Type B pancreatic cell (in vitro differentiated cells): Measurements from ENCODE around the gene THYN1. TPM values are rescaled to one million over a fixed set of nuclear protein-coding genes. Genes with fewer than 3 reads are reported as not detected.

Experiments
- DNase-seq: peaks from one replicate; pipeline ENCODE4 v3.0.0; 2021; ENCODE audit warnings: mixed read lengths; ENCODE audit not compliant: unreplicated experiment; ENCODE audit errors: extremely low spot score
- H3K27ac Mint-ChIP-seq: 2 replicates; pipeline ENCODE4 v1.8.0; 2021; ENCODE audit warnings: mild to moderate bottlenecking, mixed read lengths
- H3K27me3 Mint-ChIP-seq: 2 replicates; pipeline ENCODE4 v1.8.0; 2021; ENCODE audit warnings: mixed read lengths
- H3K36me3 Mint-ChIP-seq: 2 replicates; pipeline ENCODE4 v1.8.0; 2021; ENCODE audit warnings: mixed read lengths
- H3K4me1 Mint-ChIP-seq: one replicate; pipeline ENCODE4 v1.8.0; 2021; ENCODE audit warnings: mixed read lengths; ENCODE audit not compliant: unreplicated experiment
- H3K4me3 Mint-ChIP-seq: 2 replicates; pipeline ENCODE4 v1.8.0; 2021; ENCODE audit warnings: mild to moderate bottlenecking, mixed read lengths
- H3K9me3 Mint-ChIP-seq: 2 replicates; pipeline ENCODE4 v1.8.0; 2021; ENCODE audit warnings: mixed read lengths
- CTCF ChIP-seq: fragments of 200-600 bp; sonication (generic); conservative IDR thresholded peaks from 2 replicates; pipeline ENCODE4 v1.5.0; 2021; ENCODE audit warnings: antibody characterized with exemption, mild to moderate bottlenecking
- total RNA-seq: library from RNA; stranded (reverse); gene quantifications from 2 replicates; pipeline ENCODE4 v1.2.1, GENCODE V29; 2021; ENCODE audit warnings: low replicate concordance

The THYN1 gene
- total RNA-seq, 1 donor from 2014 or later = 44.3 TPM

GRCh38 chr11:134228625-134229024, 24.5 kb downstream of the THYN1 start:
- no peak overlapping the region for H3K27ac Mint-ChIP-seq
- peaks cover 5% of the 10 kb centered on the region for H3K36me3 Mint-ChIP-seq
- no peak overlapping the region for H3K4me3 Mint-ChIP-seq
- DNase-seq = no peak
- H3K27me3 Mint-ChIP-seq = no peaks in the 10 kb centered on the region
- H3K4me1 Mint-ChIP-seq = peaks cover 32% of the 10 kb centered on the region
- no peaks in the 10 kb centered on the region for H3K9me3 Mint-ChIP-seq
- TF ChIP-seq CTCF = no peak

- Mint-ChIP-seq H3K4me3 (peak overlapping the region; percentile 32), H3K9me3 (no peaks in the 10 kb centered on the region), H3K36me3 (peaks cover 5% of the 10 kb centered on the region), H3K27ac (no peak overlapping the region), H3K27me3 (no peaks in the 10 kb centered on the region), H3K4me1 (peaks cover 40% of the 10 kb centered on the region)
- TF ChIP-seq CTCF = no peak
- no peak for DNase-seq
Observed at GRCh38 chr11:134226806-134227325, 26.3 kb downstream of the THYN1 start.

- Mint-ChIP-seq H3K27me3 (no peaks in the 10 kb centered on the region), H3K4me1 (peaks cover 37% of the 10 kb centered on the region), H3K9me3 (no peaks in the 10 kb centered on the region), H3K27ac (peak overlapping the region; percentile 67), H3K36me3 (peaks cover 9% of the 10 kb centered on the region), H3K4me3 (peak overlapping the region; percentile 96)
- TF ChIP-seq CTCF = no peak
- no peak for DNase-seq
Observed at GRCh38 chr11:134224710-134225664, 28.2 kb downstream of the THYN1 start.

GRCh38 chr11:134223836-134224709, 29.1 kb downstream of the THYN1 start, which contains the start of the genes NCAPD3 and VPS26B:
NCAPD3 (minus strand) TSS chr11:134223967; CDS start chr11:134223926, 41 bp downstream.
VPS26B (plus strand) TSS chr11:134224671; CDS start chr11:134225123, 452 bp downstream.
- no peaks in the 10 kb centered on the region for H3K27me3 Mint-ChIP-seq
- H3K27ac Mint-ChIP-seq = peak within 1 kb of the TSS; percentile 95
- peak; percentile 97 for DNase-seq
- H3K4me3 Mint-ChIP-seq = peak within 1 kb of the TSS; percentile 97
- TF ChIP-seq CTCF = no peak
- H3K4me1 Mint-ChIP-seq = peaks cover 28% of the 10 kb centered on the region
- H3K9me3 Mint-ChIP-seq = no peaks in the 10 kb centered on the region
- H3K36me3 Mint-ChIP-seq = peaks cover 6% of the 10 kb centered on the region

GRCh38 chr11:134223121-134223520, 30.0 kb downstream of the THYN1 start:
- H3K9me3 Mint-ChIP-seq = no peaks in the 10 kb centered on the region
- H3K4me3 Mint-ChIP-seq = peak overlapping the region; percentile 90
- peak overlapping the region; percentile 59 for H3K27ac Mint-ChIP-seq

More at GRCh38 chr11:134223121-134223520, 30.0 kb downstream of the THYN1 start:
- H3K36me3 Mint-ChIP-seq = peaks cover 16% of the 10 kb centered on the region
- no peak for DNase-seq
- H3K4me1 Mint-ChIP-seq = peaks cover 27% of the 10 kb centered on the region
- no peaks in the 10 kb centered on the region for H3K27me3 Mint-ChIP-seq
- TF ChIP-seq CTCF = no peak
